GM10248 (cell line): ENCODE measurements around the gene SETD1A.

Source experiments
- CTCF ChIA-PET: fragments of 300-600 bp; sonication (Branson Sonifier 250); formaldehyde crosslinking; extraction: SDS; loops from one replicate; lab custom pipeline; 2021; ENCODE audit warnings: antibody characterized with exemption; lab: Yijun Ruan, JAX
- POLR2A ChIA-PET: fragments of 350-650 bp; sonication (Branson Sonifier 250); formaldehyde crosslinking; extraction: SDS; loops from one replicate; lab custom pipeline; 2020; ENCODE audit warnings: antibody characterized with exemption; lab: Yijun Ruan, JAX
- DNase-seq: peaks from one replicate; pipeline ENCODE4 v3.0.0; 2012; ENCODE audit errors: extremely low spot score
- CTCF ChIP-seq: IDR thresholded peaks from 2 replicates; pipeline ENCODE4 v1.5.1; 2012; ENCODE audit warnings: mild to moderate bottlenecking, low read depth; ENCODE audit errors: extremely low read depth, missing control alignments, control extremely low read depth

Gene SETD1A

GRCh38 chr16:30995927-30996323, 38.4 kb downstream of the SETD1A start:
- ChIA-PET POLR2A (no interaction called here), CTCF (interaction anchor here (3.9 kb wide), 1 partner anchor 11 kb away, joined by 25 read pairs; the partner anchor contains the start of gene HSD3B7)
- no peak for DNase-seq
- TF ChIP-seq CTCF = no peak

DNA sequence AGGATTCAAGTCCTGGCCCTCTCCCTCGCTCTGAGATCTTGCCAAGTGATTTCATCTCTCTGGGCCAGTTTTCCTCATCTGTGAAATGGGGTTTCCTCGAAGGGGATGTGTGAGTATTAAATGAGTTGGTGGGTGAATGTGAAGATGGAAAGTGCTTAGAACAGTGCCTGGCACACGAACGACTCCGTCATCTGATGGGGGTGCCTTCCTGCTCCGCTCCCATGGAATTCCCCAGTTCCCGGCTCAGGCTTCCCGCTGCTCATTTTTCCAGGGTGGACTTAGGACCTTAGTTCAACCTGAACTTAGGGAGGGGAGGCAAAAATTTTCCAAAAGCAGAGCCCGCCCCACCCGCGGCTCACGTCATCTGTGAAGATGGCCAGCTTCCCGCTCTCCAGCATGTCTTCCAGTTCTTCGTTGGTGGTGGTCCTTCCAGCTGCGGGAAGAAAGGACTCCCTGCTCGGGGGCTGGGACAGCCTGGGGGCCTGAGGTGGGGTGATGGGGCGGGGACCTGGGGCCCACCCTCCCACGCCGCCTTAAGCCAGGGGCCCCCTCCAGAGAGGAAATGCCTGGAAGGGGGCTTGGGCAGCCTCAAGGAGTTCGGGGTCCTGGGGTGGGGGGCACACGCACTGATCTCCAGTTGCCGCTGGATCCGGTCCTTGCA, 38.9 kb downstream of the SETD1A start:
- DNase-seq = no peak
- ChIA-PET POLR2A (no interaction called here), CTCF (interaction anchor here (1.0 to 3.9 kb wide), 2 partner anchors 11 to 146 kb away, joined by 3 to 25 read pairs; partner anchors contain the start of gene HSD3B7)
- no peak for TF ChIP-seq CTCF

DNA sequence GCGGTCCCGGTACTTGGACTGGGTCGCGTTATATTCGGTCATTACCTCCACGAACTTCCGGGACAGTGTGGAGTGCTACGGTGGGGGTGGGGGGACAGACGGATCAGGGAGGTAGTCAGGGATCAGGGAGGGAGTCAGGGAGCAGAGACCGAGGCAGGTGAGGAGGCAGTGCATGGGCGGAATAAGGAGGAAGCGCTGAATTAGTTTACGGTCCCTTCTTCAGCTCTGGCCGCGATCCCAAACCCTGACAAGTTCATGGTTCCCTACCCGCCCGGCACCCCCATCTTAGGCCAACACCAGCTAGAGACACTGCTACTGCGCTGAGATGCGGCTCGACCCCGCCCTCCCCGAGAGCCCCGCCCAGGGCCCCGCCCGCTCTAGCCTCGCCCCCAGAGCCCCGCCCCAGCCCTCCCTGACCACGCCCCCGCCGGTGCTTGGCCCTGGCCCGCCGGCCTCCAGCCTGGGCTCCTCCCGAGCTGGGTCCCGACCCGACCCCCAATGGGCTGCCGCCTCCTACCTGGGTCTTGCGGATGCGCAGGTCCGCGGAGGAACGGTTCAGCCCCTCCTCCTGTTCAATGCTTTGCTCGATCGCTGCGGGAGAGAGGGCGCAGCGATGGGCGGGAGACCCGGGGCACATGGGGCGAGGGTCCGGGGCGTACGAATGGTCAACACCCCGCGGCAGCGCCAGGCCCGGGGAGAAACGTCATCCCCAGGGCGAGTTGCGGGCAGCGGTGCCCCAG, 39.6 kb downstream of the SETD1A start:
- DNase-seq = peak; percentile 100
- ChIA-PET CTCF (interaction anchor here (0.6 to 1.0 kb wide), 2 partner anchors 12 to 145 kb away, joined by 3 to 4 read pairs; partner anchors contain the start of gene HSD3B7), POLR2A (interaction anchor here (0.7 kb wide), 1 partner anchor 11 kb away, joined by 3 read pairs; no protein-coding TSS in a partner anchor)
- TF ChIP-seq CTCF = no peak

DNA sequence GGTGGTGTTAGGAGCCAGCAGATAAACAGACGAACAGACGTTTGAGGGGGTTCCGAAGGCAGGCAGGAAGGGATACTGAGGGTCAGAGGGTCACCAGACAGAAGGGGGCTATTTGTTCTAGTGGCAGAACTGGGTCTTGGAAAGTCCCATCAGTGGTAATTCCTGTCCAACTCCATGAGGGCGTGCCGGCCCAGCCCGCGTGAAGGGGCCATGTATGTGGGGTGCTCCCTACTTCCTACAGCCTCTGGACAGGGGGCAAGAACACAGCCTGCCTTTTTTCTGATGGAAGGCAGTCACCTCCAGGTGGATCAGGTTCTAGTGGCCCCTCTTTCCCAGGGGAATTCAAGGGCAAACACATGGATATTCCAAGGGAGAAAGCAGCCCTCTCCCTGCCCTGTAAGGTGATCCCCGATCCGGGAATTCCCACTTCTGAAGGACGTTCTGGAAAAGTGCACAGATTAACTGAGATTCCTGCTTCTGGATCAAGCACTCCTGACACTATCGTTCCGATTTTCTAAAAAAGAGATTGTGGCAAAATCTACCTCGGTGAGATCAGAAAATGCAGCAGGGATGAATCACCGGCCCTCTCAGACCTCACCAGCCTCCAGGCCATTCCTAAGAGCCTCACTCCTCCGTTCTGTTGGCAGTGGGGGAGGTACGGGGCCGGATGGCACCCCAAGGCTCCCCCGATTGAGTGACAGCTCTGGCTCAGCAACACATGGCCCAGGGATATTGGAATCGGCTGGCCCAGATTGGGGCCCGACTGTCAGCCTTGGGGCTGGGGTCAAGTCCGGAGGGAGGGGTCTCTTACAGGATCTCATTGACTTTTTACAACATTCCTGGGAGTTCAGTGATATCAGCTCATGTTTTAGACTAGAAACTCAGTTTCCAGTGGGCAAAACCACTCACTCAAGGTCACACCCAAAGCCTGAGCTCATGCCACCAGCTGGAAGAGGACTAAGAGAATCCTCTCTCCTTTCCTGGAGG, 40.5 kb downstream of the SETD1A start:
- CTCF ChIA-PET = interaction anchor here (0.6 to 3.2 kb wide), 8 partner anchors 13 to 144 kb away, joined by 3 to 27 read pairs (median 4); partner anchors contain the start of gene HSD3B7
- TF ChIP-seq CTCF = no peak
- POLR2A ChIA-PET = interaction anchor here (0.7 kb wide), 1 partner anchor 12 kb away, joined by 3 read pairs; no protein-coding TSS in a partner anchor
- DNase-seq = no peak

DNA sequence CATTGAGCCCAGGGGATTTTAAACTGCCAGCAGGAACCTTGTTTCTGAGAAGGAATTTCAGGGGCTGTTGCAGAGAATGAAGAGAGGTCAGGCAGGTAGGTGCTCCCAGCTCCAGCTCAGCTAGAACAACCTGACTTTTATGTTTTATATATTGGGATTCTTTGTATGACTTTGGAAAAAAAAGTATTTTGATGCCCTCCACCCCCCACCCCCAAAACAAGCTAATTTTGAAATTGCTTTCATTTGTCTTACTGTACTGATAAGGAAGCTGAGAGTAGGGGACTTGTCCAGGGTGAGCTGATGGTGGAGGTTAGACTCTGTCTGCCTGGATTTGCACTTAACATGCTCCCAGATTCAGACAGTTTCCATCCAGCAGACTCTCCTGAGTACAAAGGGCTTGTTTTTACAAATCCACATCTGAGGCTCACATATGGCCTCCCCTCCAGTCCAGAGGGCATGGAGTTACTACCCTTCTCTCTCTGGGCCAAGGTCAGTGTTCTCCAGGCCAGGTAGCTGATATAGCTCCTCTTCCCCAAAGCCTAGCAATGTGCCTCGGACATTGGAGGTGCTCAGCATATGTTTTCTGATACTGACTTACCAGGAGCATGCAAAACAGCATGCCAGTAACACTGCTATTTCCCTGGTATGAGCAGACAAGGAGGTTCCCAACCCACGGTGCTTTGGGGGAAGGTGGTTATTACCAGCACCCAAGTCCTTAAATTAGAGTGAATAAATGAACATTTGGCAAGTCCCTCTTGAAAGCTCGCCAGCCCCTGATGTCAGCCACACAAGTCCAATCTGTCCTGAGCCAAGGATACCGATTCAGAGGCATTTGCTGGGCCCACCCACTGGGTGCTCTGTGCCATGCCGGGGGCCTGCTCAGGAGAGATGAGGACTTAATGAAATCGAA, 41.6 kb downstream of the SETD1A start:
- POLR2A ChIA-PET = interaction anchor here (0.6 kb wide), 1 partner anchor 119 kb away, joined by 5 read pairs; no protein-coding TSS in a partner anchor
- CTCF ChIA-PET = interaction anchor here (1.0 to 3.2 kb wide), 6 partner anchors 14 to 143 kb away, joined by 3 to 27 read pairs (median 4); partner anchors contain the start of gene HSD3B7
- DNase-seq = no peak
- no peak for TF ChIP-seq CTCF
